ENCODE measurements around the gene SLC2A4. TPM values are rescaled to one million over a fixed set of nuclear protein-coding genes. Genes with fewer than 3 reads are reported as not detected.
A peak's percentile ranks its signal among the peaks of the same experiment; 100 is the strongest.

Gene SLC2A4
- total RNA-seq, 2 donors from 2014 or later = 1.9 to 5.7 TPM

GRCh38 chr17:7314719-7315569 lies 33.4 kb downstream of the SLC2A4 start, which contains the start of gene GPS2:
GPS2 (minus strand) TSS chr17:7315360; CDS start chr17:7315052, 308 bp downstream.
- Histone ChIP-seq H3K9ac (ENCODE audit: low read depth in 2 of 2, low read length in 2 of 2) (peak within 1 kb of the TSS; percentile 92), H3K4me1 (peaks cover 16% of the 10 kb centered on the region), H3K27me3 (no peaks in the 10 kb centered on the region), H3K27ac (peak within 1 kb of the TSS; percentile 92), H3K4me3 (peak within 1 kb of the TSS; percentile 98), H3K9me3 (no peaks in the 10 kb centered on the region), H3K36me3 (peaks cover 26% of the 10 kb centered on the region)
- TF ChIP-seq CTCF (IDR thresholded peaks at IDR 0.05) = no peak
- intact Hi-C loops (cut with DNase I) = no loop called here
- DNase-seq = peak; percentile 94

- H3K4me3 ChIP-seq = peak overlapping the region; percentile 98
- no peak for DNase-seq
- no peaks in the 10 kb centered on the region for H3K27me3 ChIP-seq
- intact Hi-C loops (cut with DNase I) = no loop called here
- peaks cover 19% of the 10 kb centered on the region for H3K36me3 ChIP-seq
- peaks cover 13% of the 10 kb centered on the region for H3K4me1 ChIP-seq
- no peaks in the 10 kb centered on the region for H3K9me3 ChIP-seq
- H3K9ac ChIP-seq (ENCODE audit: low read depth in 2 of 2, low read length in 2 of 2) = peak overlapping the region; percentile 83 to 92
- TF ChIP-seq CTCF (IDR thresholded peaks at IDR 0.05) = no peak
- H3K27ac ChIP-seq = peak overlapping the region; percentile 92
Measured at GRCh38 chr17:7315570-7316235, 34.2 kb downstream of the SLC2A4 start.

GRCh38 chr17:7317161-7317803 lies 35.8 kb downstream of the SLC2A4 start:
- Histone ChIP-seq H3K27me3 (no peaks in the 10 kb centered on the region), H3K36me3 (peaks cover 25% of the 10 kb centered on the region), H3K9ac (ENCODE audit: low read depth in 2 of 2, low read length in 2 of 2) (no peak overlapping the region), H3K4me3 (no peak overlapping the region), H3K27ac (no peak overlapping the region), H3K9me3 (no peaks in the 10 kb centered on the region), H3K4me1 (peaks cover 13% of the 10 kb centered on the region)
- intact Hi-C loops (cut with DNase I) = no loop called here
- TF ChIP-seq CTCF (IDR thresholded peaks at IDR 0.05) = no peak
- DNase-seq = no peak

GRCh38 chr17:7318121-7318860 lies 36.8 kb downstream of the SLC2A4 start:
- H3K9ac ChIP-seq (ENCODE audit: low read depth in 2 of 2, low read length in 2 of 2) = no peak overlapping the region
- H3K9me3 ChIP-seq = no peaks in the 10 kb centered on the region
- no peaks in the 10 kb centered on the region for H3K27me3 ChIP-seq
- H3K36me3 ChIP-seq = peaks cover 25% of the 10 kb centered on the region
- H3K4me1 ChIP-seq = peaks cover 13% of the 10 kb centered on the region
- DNase-seq = no peak
- H3K4me3 ChIP-seq = no peak overlapping the region
- no peak overlapping the region for H3K27ac ChIP-seq
- intact Hi-C loops (cut with DNase I) = no loop called here
- no peak for TF ChIP-seq CTCF (IDR thresholded peaks at IDR 0.05)

- Histone ChIP-seq H3K27ac (no peak overlapping the region), H3K4me3 (no peak overlapping the region), H3K9ac (ENCODE audit: low read depth in 2 of 2, low read length in 2 of 2) (no peak overlapping the region), H3K36me3 (peaks cover 18% of the 10 kb centered on the region), H3K27me3 (no peaks in the 10 kb centered on the region), H3K9me3 (no peaks in the 10 kb centered on the region), H3K4me1 (no peaks in the 10 kb centered on the region)
- no peak for TF ChIP-seq CTCF (IDR thresholded peaks at IDR 0.05)
- intact Hi-C loops (cut with DNase I) = no loop called here
- DNase-seq = no peak
Measured at GRCh38 chr17:7321466-7321865, 39.9 kb downstream of the SLC2A4 start.

Measured in colonic mucosa (tissue), 4 donors.